RPMI8226 (cell line): Measurements from ENCODE around the gene GADD45G.

ENCODE experiments used
- DNase-seq: peaks from one replicate; pipeline ENCODE4 v3.0.0-alpha.2; 2015

The GADD45G gene

GRCh38 chr9:89604729-89605464 is at the start of gene GADD45G:
Gene GADD45G (plus strand): TSS chr9:89605012. CDS start chr9:89605122, 110 bp downstream.
- DNase-seq = peak; percentile 85

GRCh38 chr9:89555036-89555415 is 49.8 kb upstream of the GADD45G start:
- DNase-seq = no peak

- peak; percentile 66 for DNase-seq
Measured at GRCh38 chr9:89555451-89556375, 49.1 kb upstream of the GADD45G start.

GRCh38 chr9:89558196-89558899 is 46.5 kb upstream of the GADD45G start:
- DNase-seq = no peak

- DNase-seq = no peak
Measured at GRCh38 chr9:89558948-89559347, 45.9 kb upstream of the GADD45G start.

- no peak for DNase-seq
Measured at GRCh38 chr9:89562186-89562814, 42.5 kb upstream of the GADD45G start.

GRCh38 chr9:89563571-89564345 is 41.1 kb upstream of the GADD45G start:
- no peak for DNase-seq

GRCh38 chr9:89564346-89564878 is 40.4 kb upstream of the GADD45G start:
- peak; percentile 76 for DNase-seq

- no peak for DNase-seq
Measured at GRCh38 chr9:89567649-89568048, 37.2 kb upstream of the GADD45G start.

GRCh38 chr9:89574309-89574708 is 30.5 kb upstream of the GADD45G start:
- DNase-seq = no peak

GRCh38 chr9:89576404-89576839 is 28.4 kb upstream of the GADD45G start:
- peak; percentile 23 for DNase-seq

- no peak for DNase-seq
Measured at GRCh38 chr9:89577363-89577762, 27.4 kb upstream of the GADD45G start.

GRCh38 chr9:89579741-89580385 is 24.9 kb upstream of the GADD45G start:
- DNase-seq = no peak

- DNase-seq = no peak
Measured at GRCh38 chr9:89586311-89586710, 18.5 kb upstream of the GADD45G start.

- DNase-seq = no peak
Measured at GRCh38 chr9:89588271-89588879, 16.4 kb upstream of the GADD45G start.

GRCh38 chr9:89590415-89590814 is 14.4 kb upstream of the GADD45G start:
- DNase-seq = no peak

GRCh38 chr9:89591274-89592212 is 13.3 kb upstream of the GADD45G start:
- no peak for DNase-seq

- DNase-seq = no peak
Measured at GRCh38 chr9:89592213-89592815, 12.5 kb upstream of the GADD45G start.
